OCI-LY1 (cell line): ENCODE measurements around the gene PI16.

Experiments used
- CTCF ChIP-seq: fragments of 200-600 bp; sonication (generic), shearing (Covaris generic); IDR thresholded peaks from 2 replicates; pipeline ENCODE4 v1.5.1; 2017; ENCODE audit warnings: mild to moderate bottlenecking, antibody characterized with exemption, low read length, moderate library complexity, mixed read lengths
- EZH2 ChIP-seq: fragments of 200-600 bp; sonication (generic), shearing (Covaris generic); IDR thresholded peaks from 2 replicates; pipeline ENCODE4 v1.8.0; 2017; ENCODE audit warnings: borderline replicate concordance, mixed run types, mild to moderate bottlenecking, antibody characterized with exemption, low read length, moderate library complexity, mixed read lengths

GRCh38 chr6:36975231-36976006 lies 20.9 kb downstream of the PI16 start:
- TF ChIP-seq EZH2: no peak
- TF ChIP-seq CTCF: no peak
